Astrocyte of the spinal cord (primary cell): ENCODE measurements around the gene CXorf58.

ENCODE experiments used
- DNase-seq: peaks from one replicate; pipeline ENCODE4 v3.0.0; 2011; ENCODE audit warnings: low read depth, low spot score
- H3K4me3 ChIP-seq: 2 replicates; pipeline ENCODE4 v1.5.1; 2011; ENCODE audit warnings: low read depth, mild to moderate bottlenecking, low read length, moderate library complexity
- in situ Hi-C: cut with HindIII; loops from 2 replicates; pipeline ENCODE4 v1.10.0; 2017; ENCODE audit warnings: low sequenced_read_pairs
- TF ChIP-seq, protein P1 (sequence below): IDR thresholded peaks from 2 replicates; pipeline ENCODE4 v1.5.1; 2012; ENCODE audit warnings: low read depth, mild to moderate bottlenecking, low read length, inconsistent platforms

The CXorf58 gene

DNA sequence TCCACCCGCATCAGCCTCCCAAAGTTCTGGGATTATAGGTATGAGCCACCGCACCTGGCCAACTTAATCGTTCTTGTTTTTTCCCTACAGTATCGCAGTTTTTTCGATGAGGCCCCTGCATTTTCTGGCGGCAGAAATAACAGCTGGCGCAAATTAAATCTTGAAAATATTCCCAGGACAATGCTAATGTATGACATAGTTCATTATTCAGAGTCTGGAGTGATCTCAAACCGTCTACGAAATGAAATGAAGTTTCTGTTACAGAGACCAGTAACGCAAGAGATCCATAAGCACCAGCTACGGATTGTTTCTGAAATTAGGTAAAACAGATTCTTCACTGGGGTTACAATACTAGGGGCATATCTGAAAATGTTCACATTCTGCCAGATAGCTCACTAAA, 27.3 kb downstream of the CXorf58 start:
- in situ Hi-C loops: no loop called here
- H3K4me3 ChIP-seq: no peak overlapping the region
- DNase-seq: no peak
- TF ChIP-seq, protein P1, sequence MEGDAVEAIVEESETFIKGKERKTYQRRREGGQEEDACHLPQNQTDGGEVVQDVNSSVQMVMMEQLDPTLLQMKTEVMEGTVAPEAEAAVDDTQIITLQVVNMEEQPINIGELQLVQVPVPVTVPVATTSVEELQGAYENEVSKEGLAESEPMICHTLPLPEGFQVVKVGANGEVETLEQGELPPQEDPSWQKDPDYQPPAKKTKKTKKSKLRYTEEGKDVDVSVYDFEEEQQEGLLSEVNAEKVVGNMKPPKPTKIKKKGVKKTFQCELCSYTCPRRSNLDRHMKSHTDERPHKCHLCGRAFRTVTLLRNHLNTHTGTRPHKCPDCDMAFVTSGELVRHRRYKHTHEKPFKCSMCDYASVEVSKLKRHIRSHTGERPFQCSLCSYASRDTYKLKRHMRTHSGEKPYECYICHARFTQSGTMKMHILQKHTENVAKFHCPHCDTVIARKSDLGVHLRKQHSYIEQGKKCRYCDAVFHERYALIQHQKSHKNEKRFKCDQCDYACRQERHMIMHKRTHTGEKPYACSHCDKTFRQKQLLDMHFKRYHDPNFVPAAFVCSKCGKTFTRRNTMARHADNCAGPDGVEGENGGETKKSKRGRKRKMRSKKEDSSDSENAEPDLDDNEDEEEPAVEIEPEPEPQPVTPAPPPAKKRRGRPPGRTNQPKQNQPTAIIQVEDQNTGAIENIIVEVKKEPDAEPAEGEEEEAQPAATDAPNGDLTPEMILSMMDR: no peak

DNA sequence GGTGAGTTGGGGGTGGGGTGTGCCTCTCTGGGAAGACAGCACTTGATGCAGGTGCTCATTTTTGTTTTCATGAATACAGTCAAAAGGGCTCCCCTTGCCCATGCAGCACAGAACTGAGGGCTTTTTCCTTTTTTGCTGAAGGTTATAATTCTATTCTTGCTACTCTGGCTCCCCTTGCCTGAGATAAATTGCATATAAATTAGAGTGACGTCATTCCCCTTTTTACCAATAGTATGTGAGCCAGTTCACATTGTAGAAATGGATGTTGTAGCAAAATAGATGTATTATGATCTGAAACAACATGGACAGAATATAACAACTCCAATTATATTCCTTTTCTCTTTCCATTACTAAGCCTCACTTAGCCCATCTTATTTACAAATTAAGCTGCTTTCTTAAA, 28.4 kb downstream of the CXorf58 start:
- no peak overlapping the region for H3K4me3 ChIP-seq
- in situ Hi-C loops: no loop called here
- TF ChIP-seq, protein P1: no peak
- DNase-seq: no peak

DNA sequence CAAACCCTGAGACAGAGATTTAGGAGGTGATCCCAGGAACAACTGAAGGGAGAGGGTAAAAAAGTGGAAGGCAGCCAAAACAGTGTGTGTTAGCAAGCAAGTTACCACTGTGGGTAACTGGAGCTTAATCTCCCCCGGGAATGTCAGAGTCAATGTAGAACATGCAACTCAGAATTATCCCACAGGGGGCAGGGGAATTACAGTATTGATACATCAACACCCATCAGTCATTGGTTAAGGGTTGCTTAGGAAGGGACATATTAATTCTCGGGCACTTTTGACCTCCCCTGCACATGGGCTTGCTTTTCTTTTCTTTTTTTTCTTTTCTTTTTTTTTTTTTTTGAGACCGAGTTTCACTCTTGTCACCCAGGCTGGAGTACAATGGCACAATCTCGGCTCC, 29.3 kb downstream of the CXorf58 start:
- in situ Hi-C loops: no loop called here
- TF ChIP-seq, protein P1: no peak
- no peak overlapping the region for H3K4me3 ChIP-seq
- DNase-seq: no peak

DNA sequence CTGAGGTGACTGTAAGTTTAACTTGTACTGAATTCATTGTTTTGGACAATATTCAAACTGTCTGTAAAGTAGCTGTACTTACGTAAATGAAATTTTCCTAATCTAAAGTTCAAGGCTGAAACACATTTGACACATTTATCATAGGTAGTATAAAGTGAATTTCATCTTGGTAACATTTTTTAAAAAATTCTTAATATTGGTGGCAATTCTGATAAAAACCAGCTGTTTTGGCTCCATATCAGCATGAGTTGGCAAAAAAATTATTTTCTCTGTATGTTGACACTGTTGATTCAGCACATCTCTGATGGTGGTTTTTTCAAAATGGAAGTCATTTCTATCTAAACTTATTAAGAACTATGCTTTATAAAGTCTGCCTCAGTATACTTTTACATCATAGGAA, 30.9 kb downstream of the CXorf58 start:
- in situ Hi-C loops: no loop called here
- TF ChIP-seq, protein P1: no peak
- H3K4me3 ChIP-seq: no peak overlapping the region
- peak; percentile 15 for DNase-seq

DNA sequence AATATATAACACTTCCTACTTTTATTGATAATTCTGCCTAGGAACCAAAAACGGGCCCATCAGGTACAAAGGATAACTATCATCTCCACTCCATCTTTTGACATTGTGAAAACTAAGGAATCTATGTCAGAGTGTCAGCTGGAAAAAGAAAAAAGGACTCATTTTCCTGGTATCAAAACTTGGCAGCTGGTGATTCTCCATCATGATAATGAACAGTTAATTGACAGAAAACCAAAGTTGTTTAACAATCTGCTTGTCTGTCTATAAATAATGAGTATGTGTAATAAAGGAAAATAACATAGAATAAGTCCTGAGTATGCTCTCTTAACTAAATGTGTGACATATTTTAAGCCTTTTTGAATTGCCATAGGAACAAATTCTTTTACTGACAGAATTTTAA, 31.4 kb downstream of the CXorf58 start:
- DNase-seq: no peak
- TF ChIP-seq, protein P1: no peak
- no peak overlapping the region for H3K4me3 ChIP-seq
- in situ Hi-C loops: no loop called here

DNA sequence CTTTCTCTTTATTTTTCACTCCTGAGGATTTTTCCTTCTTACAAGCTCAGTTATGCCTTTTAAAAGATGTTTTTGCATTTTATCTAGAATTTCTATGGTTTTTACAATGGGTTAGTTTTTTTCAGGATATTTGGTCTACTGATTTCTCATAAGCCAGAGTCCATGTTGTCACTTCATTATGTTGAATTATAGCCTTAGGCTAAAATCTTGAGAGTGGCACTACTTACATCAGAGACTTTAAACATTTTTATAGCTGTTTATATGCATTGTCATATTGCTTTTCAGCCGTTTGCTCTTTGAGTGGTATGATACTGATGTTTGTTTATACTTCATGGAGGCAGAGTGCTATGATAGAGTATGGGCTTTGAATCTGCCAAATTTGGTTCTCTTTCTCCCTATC, 36.4 kb downstream of the CXorf58 start:
- in situ Hi-C loops: no loop called here
- TF ChIP-seq, protein P1: no peak
- DNase-seq: no peak
- H3K4me3 ChIP-seq: no peak overlapping the region

DNA sequence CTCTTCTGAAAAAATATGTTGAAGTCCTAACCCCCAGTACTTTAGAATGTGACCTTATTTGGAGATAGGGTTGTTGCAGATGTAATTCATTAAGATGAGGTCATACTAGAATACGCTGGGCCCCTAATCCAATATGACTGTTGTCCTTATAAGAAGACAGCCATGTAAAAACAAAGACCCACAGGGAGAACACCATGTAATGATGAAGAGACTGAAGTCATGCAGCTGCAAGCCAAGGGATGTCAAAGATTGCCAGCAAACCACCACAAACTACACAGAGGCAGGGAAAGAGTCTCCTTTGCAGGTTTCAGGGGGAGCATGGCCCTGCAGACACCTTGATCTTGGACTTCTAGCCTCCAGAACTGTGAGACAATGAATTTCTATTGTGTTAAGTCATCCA, 37.4 kb downstream of the CXorf58 start:
- in situ Hi-C loops: no loop called here
- DNase-seq: no peak
- TF ChIP-seq, protein P1: no peak
- H3K4me3 ChIP-seq: no peak overlapping the region
